ENCODE results near the gene AMIGO3. TPM values are rescaled to one million over a fixed set of nuclear protein-coding genes. Genes with fewer than 3 reads are reported as not detected.

The AMIGO3 gene
- polyA plus RNA-seq, 1 donor (not counting 4 experiments of a cell fraction or from before 2014, with no cell fraction given) = 0.03 TPM

- no peak overlapping the region for H3K9ac ChIP-seq (ENCODE audit: control insufficient read depth, extremely low read depth, insufficient read depth, low read length)
- dilution Hi-C loops (cut with MboI; ENCODE audit: extremely low pct_ligation_motif_present, low sequenced_read_pairs) = no loop called here
- DNase-seq (ENCODE audit: low read depth, low spot score) = no peak
- no peak for TF ChIP-seq EZH2 (IDR thresholded peaks at IDR 0.05; ENCODE audit: low read length)
- TF ChIP-seq CTCF (optimal IDR thresholded peaks at IDR 0.05 in 1 of 3, IDR thresholded peaks at IDR 0.05 in 1 of 3, conservative IDR thresholded peaks at IDR 0.05 in 1 of 3; ENCODE audit: extremely low read depth in 1 of 3, insufficient read depth in 2 of 3, low read length in 3 of 3) = no peak
- peaks cover 0 to 22% of the 10 kb centered on the region in 2 experiments for H3K36me3 ChIP-seq (ENCODE audit: control insufficient read depth in 2 of 2, extremely low read depth in 1 of 2, insufficient read depth in 2 of 2, low read length in 2 of 2)
- peaks cover 7% of the 10 kb centered on the region for H3K4me1 ChIP-seq (ENCODE audit: control insufficient read depth, extremely low read depth, insufficient read depth, low read length)
- no peak overlapping the region for H3K27ac ChIP-seq (ENCODE audit: control insufficient read depth, insufficient read depth, low read length)
- H3K4me2 ChIP-seq (ENCODE audit: control insufficient read depth, extremely low read depth, insufficient read depth, low read depth, low read length) = no peak overlapping the region
- H4K20me1 ChIP-seq (ENCODE audit: control insufficient read depth, extremely low read depth, insufficient read depth, low read length) = no peaks in the 10 kb centered on the region
- FAIRE-seq = no peak
- H3K79me2 ChIP-seq (ENCODE audit: control insufficient read depth, insufficient read depth, low read length) = no peaks in the 10 kb centered on the region
- H2AFZ ChIP-seq (ENCODE audit: control insufficient read depth, low read length) = no peak overlapping the region
- H3K27me3 ChIP-seq (ENCODE audit: control insufficient read depth, extremely low read depth, insufficient read depth, low read length) = no peaks in the 10 kb centered on the region
- H3K4me3 ChIP-seq (ENCODE audit: control insufficient read depth in 2 of 3, extremely low read depth in 1 of 3, insufficient read depth in 2 of 3, low read depth in 1 of 3, low read length in 3 of 3) = no peak overlapping the region
- no peaks in the 10 kb centered on the region for H3K9me3 ChIP-seq (ENCODE audit: control insufficient read depth, low read depth, low read length)
- H3K9me1 ChIP-seq (ENCODE audit: control insufficient read depth, extremely low read depth, insufficient read depth, low read length) = no peaks in the 10 kb centered on the region
Measured at GRCh38 chr3:49711489-49711888, 8.0 kb downstream of the AMIGO3 start.

GRCh38 chr3:49709852-49710251 lies 9.6 kb downstream of the AMIGO3 start:
- no peak overlapping the region for H2AFZ ChIP-seq (ENCODE audit: control insufficient read depth, low read length)
- peaks cover 5 to 20% of the 10 kb centered on the region in 2 experiments for H3K36me3 ChIP-seq (ENCODE audit: control insufficient read depth in 2 of 2, extremely low read depth in 1 of 2, insufficient read depth in 2 of 2, low read length in 2 of 2)
- H3K4me2 ChIP-seq (ENCODE audit: control insufficient read depth, extremely low read depth, insufficient read depth, low read depth, low read length) = no peak overlapping the region
- TF ChIP-seq CTCF (optimal IDR thresholded peaks at IDR 0.05 in 1 of 3, IDR thresholded peaks at IDR 0.05 in 1 of 3, conservative IDR thresholded peaks at IDR 0.05 in 1 of 3; ENCODE audit: extremely low read depth in 1 of 3, insufficient read depth in 2 of 3, low read length in 3 of 3) (no peak), EZH2 (IDR thresholded peaks at IDR 0.05; ENCODE audit: low read length) (no peak)
- H3K4me3 ChIP-seq (ENCODE audit: control insufficient read depth in 2 of 3, extremely low read depth in 1 of 3, insufficient read depth in 2 of 3, low read depth in 1 of 3, low read length in 3 of 3) = no peak overlapping the region
- no peaks in the 10 kb centered on the region for H3K79me2 ChIP-seq (ENCODE audit: control insufficient read depth, insufficient read depth, low read length)
- H4K20me1 ChIP-seq (ENCODE audit: control insufficient read depth, extremely low read depth, insufficient read depth, low read length) = no peaks in the 10 kb centered on the region
- no peaks in the 10 kb centered on the region for H3K9me1 ChIP-seq (ENCODE audit: control insufficient read depth, extremely low read depth, insufficient read depth, low read length)
- peaks cover 7% of the 10 kb centered on the region for H3K4me1 ChIP-seq (ENCODE audit: control insufficient read depth, extremely low read depth, insufficient read depth, low read length)
- H3K27me3 ChIP-seq (ENCODE audit: control insufficient read depth, extremely low read depth, insufficient read depth, low read length) = no peaks in the 10 kb centered on the region
- no peak overlapping the region for H3K27ac ChIP-seq (ENCODE audit: control insufficient read depth, insufficient read depth, low read length)
- no peak for FAIRE-seq
- dilution Hi-C loops (cut with MboI; ENCODE audit: extremely low pct_ligation_motif_present, low sequenced_read_pairs) = no loop called here
- DNase-seq (ENCODE audit: low read depth, low spot score) = no peak
- no peaks in the 10 kb centered on the region for H3K9me3 ChIP-seq (ENCODE audit: control insufficient read depth, low read depth, low read length)
- H3K9ac ChIP-seq (ENCODE audit: control insufficient read depth, extremely low read depth, insufficient read depth, low read length) = no peak overlapping the region
